ACC112 (cell line): ENCODE measurements around the gene CA6.
"Not testable (repeated sequence)": the region's sequence is repeated elsewhere in the genome, so short reads cannot be mapped to it uniquely, and the experiment has no call there.

Source experiments
- H2AFZ ChIP-seq: fragments of 200-600 bp; sonication (generic); one replicate; pipeline ENCODE4 v1.6.0; 2017; ENCODE audit warnings: antibody characterized with exemption, low read length; ENCODE audit not compliant: unreplicated experiment
- H3K27ac ChIP-seq: fragments of 200-600 bp; sonication (generic); 2 replicates; pipeline ENCODE4 v1.5.1; 2014; ENCODE audit warnings: low read depth, mild to moderate bottlenecking, antibody characterized with exemption, low read length, moderate library complexity
- H3K27me3 ChIP-seq: fragments of 200-600 bp; sonication (generic); 2 replicates; pipeline ENCODE4 v1.6.1; 2014; ENCODE audit warnings: mild to moderate bottlenecking, antibody characterized with exemption, low read length, moderate library complexity, mixed read lengths; ENCODE audit not compliant: insufficient read depth
- H3K36me3 ChIP-seq: fragments of 200-600 bp; sonication (generic); 2 replicates; pipeline ENCODE4 v1.6.1; 2016; ENCODE audit warnings: mild to moderate bottlenecking, antibody characterized with exemption, low read length, moderate library complexity, mixed read lengths; ENCODE audit not compliant: insufficient read depth
- H3K4me1 ChIP-seq: fragments of 200-600 bp; sonication (generic); one replicate; pipeline ENCODE4 v1.6.1; 2016; ENCODE audit warnings: low read length, mixed read lengths; ENCODE audit not compliant: insufficient read depth, unreplicated experiment, control insufficient read depth
- H3K4me3 ChIP-seq: fragments of 200-600 bp; sonication (generic); 2 replicates; pipeline ENCODE4 v1.5.1; 2014; ENCODE audit warnings: mild to moderate bottlenecking, low read depth, low read length
- H3K79me2 ChIP-seq: fragments of 200-600 bp; sonication (generic); one replicate; pipeline ENCODE4 v1.6.0; 2016; ENCODE audit warnings: low read length; ENCODE audit not compliant: control insufficient read depth, unreplicated experiment, insufficient read depth

The CA6 gene

DNA sequence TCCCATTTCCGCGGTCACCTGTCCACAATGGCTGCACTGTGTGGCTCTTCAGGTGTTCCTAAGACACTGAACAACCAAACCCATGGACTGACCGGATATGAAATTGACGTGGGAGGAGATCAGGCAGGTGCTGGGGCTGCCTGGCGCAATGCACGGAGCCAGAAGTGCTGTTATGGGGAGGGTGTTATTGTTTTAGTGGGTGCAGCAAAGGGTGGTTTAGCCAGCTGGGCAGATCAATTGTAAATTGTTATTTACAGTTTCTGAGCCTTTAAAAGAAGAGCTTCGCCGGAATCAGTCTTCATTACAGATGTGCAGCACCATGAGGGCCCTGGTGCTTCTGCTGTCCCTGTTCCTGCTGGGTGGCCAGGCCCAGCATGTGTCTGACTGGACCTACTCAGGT lies at the start of gene CA6:
Gene CA6 (plus strand): TSS at position 301 of the 400 bp plus-strand sequence. CDS start 19 bp downstream, at position 320.
- H3K4me1 ChIP-seq = no peaks in the 10 kb centered on the region

DNA sequence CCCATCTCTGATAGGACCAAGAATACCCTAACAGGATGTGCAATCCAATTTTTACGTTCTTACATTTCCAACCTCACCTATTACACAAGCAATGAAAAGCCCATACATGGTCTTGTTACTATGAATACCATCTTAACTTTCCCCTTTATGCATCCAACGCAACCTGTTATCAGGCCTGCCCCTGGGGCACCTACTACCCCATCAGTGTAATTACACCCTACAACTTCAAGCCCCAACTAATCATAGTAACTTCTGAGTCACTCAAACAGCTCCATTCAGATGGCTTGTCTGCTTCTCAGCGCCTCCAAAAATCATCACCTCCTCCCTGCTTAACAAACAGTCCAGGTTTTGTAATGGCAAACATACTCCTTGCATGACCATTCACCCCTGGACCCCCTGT lies 48.9 kb upstream of the CA6 start:
- peaks cover 17% of the 10 kb centered on the region for H3K4me1 ChIP-seq
- H3K27ac ChIP-seq, H3K36me3 ChIP-seq, H3K79me2 ChIP-seq, H3K4me3 ChIP-seq, H2AFZ ChIP-seq, H3K27me3 ChIP-seq: not testable (repeated sequence)

More for the DNA sequence above, at the start of gene CA6:
- Histone ChIP-seq H3K27ac (no peak within 1 kb of the TSS), H3K79me2 (no peaks in the 10 kb centered on the region), H3K4me3 (no peak within 1 kb of the TSS), H2AFZ (no peak within 1 kb of the TSS), H3K36me3 (no peaks in the 10 kb centered on the region), H3K27me3 (no peaks in the 10 kb centered on the region)

DNA sequence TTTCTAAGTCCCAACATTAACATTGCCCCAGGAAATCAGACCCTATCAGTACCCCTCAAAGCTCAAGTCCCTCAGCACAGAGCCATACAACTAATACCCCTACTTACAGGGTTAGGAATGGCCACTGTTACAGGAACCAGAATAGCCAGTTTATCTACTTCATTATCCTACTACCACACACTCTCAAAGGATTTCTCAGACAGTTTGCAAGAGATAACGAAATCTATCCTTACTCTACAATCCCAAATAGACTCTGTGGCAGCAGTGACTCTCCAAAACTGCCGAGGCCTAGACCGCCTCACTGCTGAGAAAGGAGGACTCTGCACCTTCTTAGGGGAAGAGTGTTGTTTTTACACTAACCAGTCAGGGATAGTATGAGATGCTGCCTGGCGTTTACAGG lies 48.2 kb upstream of the CA6 start:
- H3K36me3 ChIP-seq, H3K27me3 ChIP-seq, H3K79me2 ChIP-seq, H3K4me3 ChIP-seq, H3K27ac ChIP-seq, H2AFZ ChIP-seq: not testable (repeated sequence)
- peaks cover 19% of the 10 kb centered on the region for H3K4me1 ChIP-seq

DNA sequence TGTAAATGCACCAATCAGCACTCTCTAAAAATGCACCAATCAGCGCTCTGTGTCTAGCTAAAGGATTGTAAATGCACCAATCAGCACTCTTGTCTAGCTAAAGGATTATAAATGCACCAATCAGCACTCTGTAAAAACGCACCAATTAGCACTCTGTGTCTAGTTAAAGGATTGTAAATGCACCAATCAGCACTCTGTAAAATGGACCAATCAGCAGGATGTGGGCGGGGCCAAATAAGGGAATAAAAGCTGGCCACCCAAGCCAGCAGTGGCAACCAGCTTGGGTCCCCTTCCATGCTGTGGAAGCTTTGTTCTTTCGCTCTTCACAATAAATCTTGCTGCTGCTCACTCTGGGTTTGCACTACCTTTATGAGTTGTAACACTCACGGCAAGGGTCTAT lies 47.2 kb upstream of the CA6 start:
- H3K4me1 ChIP-seq = peaks cover 28% of the 10 kb centered on the region
- H3K27ac ChIP-seq, H3K36me3 ChIP-seq: not testable (repeated sequence)

DNA sequence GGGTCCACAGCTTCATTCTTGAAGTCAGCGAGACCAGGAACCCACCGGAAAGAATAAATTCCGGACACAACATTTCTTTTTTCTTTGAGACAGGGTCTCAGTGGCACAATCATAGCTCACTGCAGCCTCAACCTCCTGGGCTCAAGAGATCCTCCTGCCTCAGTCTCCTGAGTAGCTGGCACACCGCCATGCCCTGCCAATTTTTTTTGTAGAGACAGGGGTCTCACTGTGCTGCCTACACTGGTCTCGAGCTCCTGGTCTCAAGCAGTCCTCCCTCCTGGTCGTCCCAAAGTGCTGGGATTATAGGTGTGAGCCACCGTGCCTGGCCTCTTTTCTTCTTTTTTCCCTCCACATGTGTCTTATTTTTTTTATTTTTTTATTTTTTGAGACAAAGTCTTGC lies 46.6 kb upstream of the CA6 start:
- Histone ChIP-seq H3K4me1 (peaks cover 33% of the 10 kb centered on the region), H3K79me2 (no peaks in the 10 kb centered on the region), H3K27ac (peak overlapping the region; percentile 58; the same call in 1 of the 2 replicates), H3K27me3 (no peaks in the 10 kb centered on the region), H2AFZ (no peak overlapping the region), H3K4me3 (no peak overlapping the region), H3K36me3 (no peaks in the 10 kb centered on the region)

More for the DNA sequence above, 47.2 kb upstream of the CA6 start:
- not testable (repeated sequence) for H2AFZ ChIP-seq, H3K27me3 ChIP-seq, H3K4me3 ChIP-seq, H3K79me2 ChIP-seq

DNA sequence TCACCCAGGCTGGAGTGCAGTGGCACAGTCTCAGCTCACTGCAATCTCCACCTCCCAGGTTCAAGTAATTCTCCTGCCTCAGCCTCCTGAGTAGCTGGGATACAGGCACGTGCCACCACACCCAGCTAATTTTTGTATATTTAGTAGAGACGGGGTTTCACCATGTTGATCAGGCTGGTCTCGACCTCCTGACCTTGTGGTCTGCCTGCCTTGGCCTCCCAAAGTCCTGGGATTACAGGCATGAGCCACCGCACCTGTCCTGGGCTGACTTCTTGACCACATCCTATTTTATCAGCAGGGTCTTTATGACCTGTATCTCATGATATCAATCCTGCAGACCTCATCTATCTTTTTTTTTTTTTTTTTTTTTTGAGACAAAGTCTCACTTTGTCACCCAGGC lies 45.0 kb upstream of the CA6 start:
- peak overlapping the region; percentile 58 for H3K27ac ChIP-seq
- peaks cover 45% of the 10 kb centered on the region for H3K4me1 ChIP-seq
- H3K79me2 ChIP-seq, H3K27me3 ChIP-seq, H3K36me3 ChIP-seq, H3K4me3 ChIP-seq, H2AFZ ChIP-seq: not testable (repeated sequence)

DNA sequence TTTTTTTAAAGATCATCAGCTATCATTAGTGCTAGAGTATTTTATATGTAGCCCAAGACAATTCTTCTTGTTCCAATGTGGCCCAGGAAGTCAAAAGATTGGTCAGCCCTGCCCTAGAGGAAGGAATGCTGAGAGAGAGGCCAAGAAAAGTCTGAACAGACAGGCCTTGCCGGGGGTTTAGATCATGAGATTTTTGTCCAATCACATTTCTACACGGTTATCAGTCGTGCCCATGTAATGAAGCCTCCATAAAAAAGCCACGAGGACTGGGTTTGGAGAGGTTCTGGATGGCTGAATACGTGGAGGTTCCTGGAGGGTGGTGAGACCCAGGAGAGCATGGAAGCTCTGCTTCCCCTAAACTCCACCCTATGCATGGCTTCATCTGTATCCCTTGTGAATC lies 42.9 kb upstream of the CA6 start:
- H3K27me3 ChIP-seq = no peaks in the 10 kb centered on the region
- no peaks in the 10 kb centered on the region for H3K36me3 ChIP-seq
- H3K4me1 ChIP-seq = peaks cover 48% of the 10 kb centered on the region
- H3K27ac ChIP-seq = peak overlapping the region; percentile 92
- no peak overlapping the region for H2AFZ ChIP-seq
- H3K79me2 ChIP-seq = no peaks in the 10 kb centered on the region
- no peak overlapping the region for H3K4me3 ChIP-seq

DNA sequence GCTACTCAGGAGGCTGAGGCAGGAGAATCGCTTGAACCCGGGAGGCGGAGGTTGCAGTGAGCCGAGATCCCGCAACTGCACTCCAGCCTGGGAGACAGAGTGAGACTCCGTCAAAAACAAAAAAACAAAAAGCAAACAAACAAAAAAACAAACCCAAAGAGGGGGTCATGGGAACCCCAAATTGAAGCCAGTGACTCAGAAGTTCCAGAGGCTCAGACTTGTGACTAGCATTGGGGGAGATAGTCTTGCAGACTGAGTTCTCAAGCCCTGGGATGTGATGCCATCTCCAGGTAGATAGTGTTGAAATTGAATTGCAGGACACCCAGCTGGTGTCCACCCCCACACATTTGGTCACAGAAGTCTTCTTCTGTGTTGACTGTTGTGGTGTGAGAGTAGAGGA lies 42.3 kb upstream of the CA6 start:
- Histone ChIP-seq H3K27me3 (no peaks in the 10 kb centered on the region), H3K27ac (peak overlapping the region; percentile 92), H3K4me3 (peak overlapping the region; percentile 47; the same call in 1 of the 2 replicates), H3K36me3 (no peaks in the 10 kb centered on the region), H3K4me1 (peaks cover 48% of the 10 kb centered on the region), H3K79me2 (no peaks in the 10 kb centered on the region), H2AFZ (no peak overlapping the region)

DNA sequence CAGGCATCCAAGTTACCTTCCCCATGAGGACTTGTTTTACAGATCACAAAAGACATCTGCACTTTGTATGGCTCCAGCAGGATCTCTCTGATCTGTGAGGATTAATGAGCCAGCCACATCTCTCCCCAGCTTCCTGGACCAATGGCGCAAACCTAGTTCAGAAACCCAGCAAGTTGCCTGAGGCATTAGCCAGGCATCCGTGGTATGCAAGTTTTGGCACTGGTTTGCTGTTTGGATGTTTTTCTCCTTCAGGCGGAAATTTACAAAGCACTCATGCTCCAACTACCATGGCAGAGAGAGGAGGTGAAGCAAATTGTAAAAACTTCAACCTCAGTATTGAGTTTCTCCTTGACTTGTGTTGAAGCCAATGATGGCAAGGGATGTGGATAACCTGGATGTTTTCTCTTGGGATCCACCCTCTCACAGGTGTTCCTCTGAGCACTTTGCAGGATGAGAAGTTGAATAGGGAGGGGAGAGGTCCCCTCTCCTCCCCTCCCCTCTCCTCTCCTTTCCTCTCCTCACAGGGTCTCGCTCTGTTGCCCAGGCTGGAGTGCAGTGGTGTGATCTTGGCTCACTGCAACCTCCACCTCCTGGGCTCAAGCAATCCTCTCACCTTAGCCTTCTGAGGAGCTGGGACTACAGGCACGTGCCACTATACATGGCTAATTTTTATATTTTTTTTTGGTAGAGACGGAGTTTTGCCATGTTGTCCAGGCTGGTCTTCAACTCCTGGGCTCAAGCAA lies 41.6 kb upstream of the CA6 start:
- no peak overlapping the region for H2AFZ ChIP-seq

DNA sequence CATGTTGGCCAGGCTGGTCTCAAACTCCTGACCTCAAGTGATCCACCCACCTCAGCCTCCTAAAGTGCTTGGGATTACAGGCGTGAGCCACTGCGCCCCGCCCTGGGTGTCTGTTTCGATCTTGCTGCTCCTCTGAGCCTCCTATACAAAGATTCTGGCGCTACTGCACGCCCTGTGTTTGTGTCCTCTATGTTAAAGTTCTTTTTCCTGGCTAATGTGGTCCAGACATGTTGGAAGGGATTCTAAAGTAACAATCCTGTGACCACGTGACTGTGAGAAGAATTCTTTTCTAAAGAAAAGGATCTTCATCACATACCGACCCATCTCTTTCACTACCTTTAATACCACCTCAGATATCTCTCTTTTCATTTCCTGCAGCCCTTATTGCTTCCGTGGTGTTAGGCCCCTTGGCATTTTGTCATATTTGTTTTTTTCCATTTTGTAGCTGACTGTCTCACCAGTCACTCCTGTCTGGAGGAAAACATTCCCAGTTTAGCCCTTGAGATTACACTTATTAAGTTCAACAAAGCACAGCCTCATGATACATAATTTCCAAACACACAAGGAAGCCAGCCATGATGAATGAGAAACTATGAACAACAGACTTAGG lies 40.0 kb upstream of the CA6 start:
- peak overlapping the region; percentile 73 for H3K27ac ChIP-seq
- H2AFZ ChIP-seq = peak overlapping the region; percentile 49
- no peaks in the 10 kb centered on the region for H3K79me2 ChIP-seq
- peaks cover 33% of the 10 kb centered on the region for H3K4me1 ChIP-seq
- H3K36me3 ChIP-seq = no peaks in the 10 kb centered on the region
- H3K4me3 ChIP-seq = peak overlapping the region; percentile 34; the same call in 1 of the 2 replicates
- H3K27me3 ChIP-seq = no peaks in the 10 kb centered on the region

More for the DNA sequence above, 41.6 kb upstream of the CA6 start:
- Histone ChIP-seq H3K4me1 (peaks cover 48% of the 10 kb centered on the region), H3K4me3 (peak overlapping the region; percentile 47; the same call in 1 of the 2 replicates), H3K79me2 (no peaks in the 10 kb centered on the region), H3K27ac (peak overlapping the region; percentile 92), H3K27me3 (no peaks in the 10 kb centered on the region), H3K36me3 (no peaks in the 10 kb centered on the region)
